PC-9 (cell line): ENCODE measurements around the gene NQO2. TPM values are rescaled to one million over a fixed set of nuclear protein-coding genes. Genes with fewer than 3 reads are reported as not detected.

Experiments used
- BruUV-seq: library from RNA; stranded (reverse); fragments of 400-500 nt; replicated peaks from 2 replicates; lab custom pipeline; 2021; lab: Mats Ljungman, UMichigan
- CTCF ChIA-PET: fragments of 300-600 bp; sonication (Branson Sonifier 250); formaldehyde crosslinking; loops from one replicate; lab custom pipeline; 2022; ENCODE audit warnings: antibody characterized with exemption; lab: Charles Lee
- POLR2A ChIA-PET: fragments of 300-600 bp; sonication (Branson Sonifier 250); formaldehyde crosslinking; loops from one replicate; lab custom pipeline; 2022; ENCODE audit warnings: antibody characterized with exemption; ENCODE audit not compliant: unreplicated experiment; lab: Charles Lee
- DNase-seq, 2 experiments: peaks; one replicate each; pipeline versions ENCODE4 v3.0.0 to v3.0.0-alpha.2; 2015 to 2022; ENCODE audit warnings: mixed read lengths in 1 of 2
- H2AFZ ChIP-seq: fragments of 200-600 bp; sonication (generic); 2 replicates; pipeline ENCODE4 v1.8.1; 2017; ENCODE audit warnings: antibody characterized with exemption
- H3F3A ChIP-seq: fragments of 200-600 bp; sonication (generic); 2 replicates; pipeline ENCODE4 v1.8.1; 2017; ENCODE audit warnings: antibody characterized with exemption, mild to moderate bottlenecking, low read depth; ENCODE audit not compliant: insufficient read depth
- H3K27ac ChIP-seq: fragments of 200-600 bp; sonication (generic); 2 replicates; pipeline ENCODE4 v1.6.1; 2016; ENCODE audit warnings: mixed run types
- H3K27me3 ChIP-seq: fragments of 200-600 bp; sonication (generic); 2 replicates; pipeline ENCODE4 v1.6.1; 2016; ENCODE audit warnings: low read depth, mixed run types; ENCODE audit not compliant: insufficient read depth
- H3K36me3 ChIP-seq: fragments of 200-600 bp; sonication (generic); 2 replicates; pipeline ENCODE4 v1.6.1; 2016; ENCODE audit warnings: low read depth, mixed run types
- H3K4me1 ChIP-seq: fragments of 200-600 bp; sonication (generic); replicated peaks from 2 replicates; pipeline ENCODE4 v1.6.1; 2016; ENCODE audit warnings: mixed run types; ENCODE audit not compliant: insufficient read depth
- H3K4me2 ChIP-seq: fragments of 200-600 bp; sonication (generic); 2 replicates; pipeline ENCODE4 v1.6.1; 2017; ENCODE audit warnings: mixed run types
- H3K4me3 ChIP-seq: fragments of 200-600 bp; sonication (generic); 2 replicates; pipeline ENCODE4 v1.6.1; 2016; ENCODE audit warnings: mixed run types
- H3K79me2 ChIP-seq: fragments of 200-600 bp; sonication (generic); 2 replicates; pipeline ENCODE4 v1.6.1; 2017; ENCODE audit warnings: low read depth, mixed run types
- H3K9me2 ChIP-seq: fragments of 200-600 bp; sonication (generic); 2 replicates; pipeline ENCODE4 v1.8.1; 2017; ENCODE audit warnings: mild to moderate bottlenecking; ENCODE audit not compliant: insufficient read depth
- H3K9me3 ChIP-seq: fragments of 200-600 bp; sonication (generic); 2 replicates; pipeline ENCODE4 v1.8.1; 2016; ENCODE audit warnings: low read depth; ENCODE audit not compliant: insufficient read depth
- H4K20me1 ChIP-seq: fragments of 200-600 bp; sonication (generic); 2 replicates; pipeline ENCODE4 v1.8.1; 2017; ENCODE audit not compliant: insufficient read depth
- CTCF ChIP-seq: fragments of 200-600 bp; sonication (generic); conservative IDR thresholded peaks from 2 replicates; pipeline ENCODE4 v1.6.1; 2017; ENCODE audit warnings: mixed run types, antibody characterized with exemption, mild to moderate bottlenecking, moderate library complexity
- EZH2 ChIP-seq: fragments of 200-600 bp; sonication (generic); IDR thresholded peaks from 2 replicates; pipeline ENCODE4 v1.8.0; 2017; ENCODE audit warnings: antibody characterized with exemption, low read depth
- intact Hi-C: fragments of 100-400 bp; cut with micrococcal nuclease; formaldehyde crosslinking; loops from one replicate; pipeline ENCODE4 v1.10.0; 2022; ENCODE audit not compliant: unreplicated experiment
- total RNA-seq: library from RNA; stranded (reverse); gene quantifications from 2 replicates; pipeline ENCODE4 v1.2.3, GENCODE V29; 2021

The NQO2 gene
- total RNA-seq, 1 experiment from 2014 or later = 82.9 TPM

- no TSS peak for BruUV-seq
- ChIA-PET POLR2A (no interaction called here), CTCF (no interaction called here)
- no peaks in the 10 kb centered on the region for H4K20me1 ChIP-seq
- H3K4me1 ChIP-seq = no peaks in the 10 kb centered on the region
- H3K4me3 ChIP-seq = no peak overlapping the region
- H3K9me3 ChIP-seq = no peaks in the 10 kb centered on the region
- H3K36me3 ChIP-seq = no peaks in the 10 kb centered on the region
- TF ChIP-seq CTCF = no peak
- no peak for TF ChIP-seq EZH2
- no peaks in the 10 kb centered on the region for H3K9me2 ChIP-seq
- H3F3A ChIP-seq = 0 out of 2 replicates have a peak, but pooled peaks cover 3% of the 10 kb centered on the region
- no peaks in the 10 kb centered on the region for H3K27me3 ChIP-seq
- no peak for DNase-seq
- H3K4me2 ChIP-seq = no peak overlapping the region
- intact Hi-C loops = no loop called here
- H3K27ac ChIP-seq = no peak overlapping the region
- H2AFZ ChIP-seq = no peak overlapping the region
- peaks cover 3% of the 10 kb centered on the region; the same call in 1 of the 2 replicates for H3K79me2 ChIP-seq
Observed at GRCh38 chr6:2958776-2959175, 40.9 kb upstream of the NQO2 start.

GRCh38 chr6:2959909-2960719 is 39.6 kb upstream of the NQO2 start:
- H3K4me2 ChIP-seq = no peak overlapping the region
- TF ChIP-seq EZH2 (no peak), CTCF (no peak)
- peak in 1 of 2 experiments; percentile 65 for DNase-seq
- no peaks in the 10 kb centered on the region for H3K9me2 ChIP-seq
- no peaks in the 10 kb centered on the region for H3K36me3 ChIP-seq
- H3K79me2 ChIP-seq = peaks cover 3% of the 10 kb centered on the region; the same call in 1 of the 2 replicates
- H3K27me3 ChIP-seq = no peaks in the 10 kb centered on the region
- intact Hi-C loops = no loop called here
- no peak overlapping the region for H2AFZ ChIP-seq
- ChIA-PET CTCF (interaction anchor here (0.5 to 1.0 kb wide), 2 partner anchors 10 to 20 kb away, joined by 3 read pairs; no protein-coding TSS in a partner anchor), POLR2A (interaction anchor here (0.5 to 0.7 kb wide), 2 partner anchors 16 to 22 kb away, joined by 4 to 5 read pairs; no protein-coding TSS in a partner anchor)
- H3K4me1 ChIP-seq = no peaks in the 10 kb centered on the region
- no peaks in the 10 kb centered on the region for H4K20me1 ChIP-seq
- 0 out of 2 replicates have a peak, but pooled peaks cover 3% of the 10 kb centered on the region for H3F3A ChIP-seq
- H3K4me3 ChIP-seq = no peak overlapping the region
- no TSS peak for BruUV-seq
- H3K27ac ChIP-seq = peak overlapping the region; percentile 17; the same call in 1 of the 2 replicates
- no peaks in the 10 kb centered on the region for H3K9me3 ChIP-seq

GRCh38 chr6:2960935-2961334 is 38.8 kb upstream of the NQO2 start:
- POLR2A ChIA-PET = interaction anchor here (0.5 kb wide), 1 partner anchor 17 kb away, joined by 5 read pairs; no protein-coding TSS in a partner anchor
- Histone ChIP-seq H3K9me2 (no peaks in the 10 kb centered on the region), H3K36me3 (no peaks in the 10 kb centered on the region), H3K79me2 (peaks cover 3% of the 10 kb centered on the region; the same call in 1 of the 2 replicates), H3K4me3 (no peak overlapping the region), H3K4me1 (no peaks in the 10 kb centered on the region), H3K27ac (no peak overlapping the region), H4K20me1 (no peaks in the 10 kb centered on the region), H3F3A (0 out of 2 replicates have a peak, but pooled peaks cover 3% of the 10 kb centered on the region), H3K27me3 (no peaks in the 10 kb centered on the region), H3K9me3 (no peaks in the 10 kb centered on the region), H2AFZ (no peak overlapping the region), H3K4me2 (no peak overlapping the region)
- TF ChIP-seq EZH2 (no peak), CTCF (no peak)
- CTCF ChIA-PET = interaction anchor here (1.0 kb wide), 1 partner anchor 19 kb away, joined by 3 read pairs; no protein-coding TSS in a partner anchor
- intact Hi-C loops = no loop called here
- DNase-seq = no peak
- BruUV-seq = no TSS peak
